ENCODE results near the gene PYGL.
A peak's percentile ranks its signal among the peaks of the same experiment; 100 is the strongest.
"Not testable (repeated sequence)": the region's sequence is repeated elsewhere in the genome, so short reads cannot be mapped to it uniquely, and the experiment has no call there.

PYGL gene

DNA sequence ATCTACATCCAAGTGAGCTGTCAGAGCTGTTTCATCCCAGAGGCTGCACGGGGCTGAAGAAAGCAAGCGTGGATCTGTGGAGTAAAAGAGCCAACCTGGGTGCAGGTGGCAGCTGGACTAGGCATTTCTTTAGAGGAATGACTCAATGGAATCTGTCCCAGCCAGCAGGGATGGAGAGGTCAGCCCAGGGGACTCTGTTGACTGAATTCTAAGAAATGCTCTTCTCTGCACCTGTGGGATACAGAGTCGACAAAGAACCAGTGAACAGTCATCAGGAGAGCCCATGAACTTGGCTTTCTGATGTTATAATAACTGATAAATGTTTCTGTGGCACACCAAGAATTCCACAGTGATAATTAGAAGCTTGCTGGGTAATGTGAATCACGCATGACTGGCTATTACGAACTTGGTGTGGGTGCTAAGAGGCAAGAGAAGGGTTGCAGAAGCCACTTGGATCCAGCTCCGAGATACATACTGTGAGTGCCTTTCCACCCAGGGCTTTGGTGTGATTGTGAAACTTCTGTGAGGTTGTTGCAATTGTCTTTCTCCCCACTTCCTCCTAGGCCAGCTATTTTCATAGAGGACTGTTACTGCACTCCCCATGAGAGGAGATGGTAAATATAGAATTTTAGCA, 16.2 kb downstream of the PYGL start:
- DNase-seq (ENCODE audit: low spot score) (peak; percentile 28), FAIRE-seq (no peak)

GRCh38 chr14:50926851-50927386, 17.4 kb downstream of the PYGL start:
- DNase-seq (ENCODE audit: low spot score) (no peak), FAIRE-seq (no peak)

- no peak for DNase-seq (ENCODE audit: low spot score)
- FAIRE-seq: no peak
These were observed 19.4 kb downstream of the PYGL start for GRCh38 chr14:50924843-50925242.

- FAIRE-seq: no peak
These were observed 20.0 kb downstream of the PYGL start for GRCh38 chr14:50924236-50924635.

DNA sequence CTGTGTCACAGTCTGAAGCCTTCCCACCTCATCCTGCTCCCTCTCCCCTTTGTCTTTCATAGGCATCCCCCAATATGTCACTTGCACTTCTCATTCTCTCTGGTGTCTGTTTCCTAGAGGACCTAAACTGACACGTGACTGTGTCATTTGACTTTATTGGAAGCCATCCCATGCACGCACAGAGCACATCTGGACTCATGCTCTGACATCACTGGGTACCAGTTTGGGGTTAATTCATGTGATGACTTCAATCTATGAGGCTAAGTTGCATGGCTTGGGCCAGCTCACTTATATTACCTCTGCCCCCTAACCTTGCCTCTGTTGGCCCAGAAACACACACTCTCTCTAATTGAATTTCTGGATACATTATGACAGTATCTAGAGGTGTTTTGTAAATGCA, 21.5 kb downstream of the PYGL start:
- FAIRE-seq (no peak), DNase-seq (ENCODE audit: low spot score) (no peak)

More at GRCh38 chr14:50924236-50924635, 20.0 kb downstream of the PYGL start:
- no peak for DNase-seq (ENCODE audit: low spot score)

- DNase-seq (ENCODE audit: low spot score): peak; percentile 46
These were observed 23.6 kb downstream of the PYGL start for GRCh38 chr14:50920482-50921230.

DNA sequence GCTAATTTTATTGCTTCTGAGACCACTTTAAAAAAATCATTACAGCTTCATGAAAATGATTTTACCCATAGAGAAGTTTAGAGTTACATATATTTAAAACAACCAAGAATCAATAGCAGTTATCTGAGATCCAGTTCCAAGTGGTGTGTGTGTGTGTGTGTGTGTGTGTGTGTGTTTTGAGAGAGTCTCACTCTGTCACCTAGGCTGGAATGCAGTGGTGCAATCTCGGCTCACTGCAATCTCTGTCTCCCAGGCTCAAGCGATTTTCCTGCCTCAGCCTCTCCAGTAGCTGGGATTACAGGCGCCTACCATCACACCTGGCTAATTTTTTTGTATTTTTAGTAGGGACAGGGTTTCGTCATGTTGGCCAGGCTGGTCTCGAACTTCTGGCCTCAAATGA, 24.8 kb downstream of the PYGL start:
- DNase-seq (ENCODE audit: low spot score); FAIRE-seq: not testable (repeated sequence)

More at GRCh38 chr14:50920482-50921230, 23.6 kb downstream of the PYGL start:
- FAIRE-seq: no peak

- FAIRE-seq: no peak
These were observed 26.8 kb downstream of the PYGL start for GRCh38 chr14:50917449-50917848.

DNA sequence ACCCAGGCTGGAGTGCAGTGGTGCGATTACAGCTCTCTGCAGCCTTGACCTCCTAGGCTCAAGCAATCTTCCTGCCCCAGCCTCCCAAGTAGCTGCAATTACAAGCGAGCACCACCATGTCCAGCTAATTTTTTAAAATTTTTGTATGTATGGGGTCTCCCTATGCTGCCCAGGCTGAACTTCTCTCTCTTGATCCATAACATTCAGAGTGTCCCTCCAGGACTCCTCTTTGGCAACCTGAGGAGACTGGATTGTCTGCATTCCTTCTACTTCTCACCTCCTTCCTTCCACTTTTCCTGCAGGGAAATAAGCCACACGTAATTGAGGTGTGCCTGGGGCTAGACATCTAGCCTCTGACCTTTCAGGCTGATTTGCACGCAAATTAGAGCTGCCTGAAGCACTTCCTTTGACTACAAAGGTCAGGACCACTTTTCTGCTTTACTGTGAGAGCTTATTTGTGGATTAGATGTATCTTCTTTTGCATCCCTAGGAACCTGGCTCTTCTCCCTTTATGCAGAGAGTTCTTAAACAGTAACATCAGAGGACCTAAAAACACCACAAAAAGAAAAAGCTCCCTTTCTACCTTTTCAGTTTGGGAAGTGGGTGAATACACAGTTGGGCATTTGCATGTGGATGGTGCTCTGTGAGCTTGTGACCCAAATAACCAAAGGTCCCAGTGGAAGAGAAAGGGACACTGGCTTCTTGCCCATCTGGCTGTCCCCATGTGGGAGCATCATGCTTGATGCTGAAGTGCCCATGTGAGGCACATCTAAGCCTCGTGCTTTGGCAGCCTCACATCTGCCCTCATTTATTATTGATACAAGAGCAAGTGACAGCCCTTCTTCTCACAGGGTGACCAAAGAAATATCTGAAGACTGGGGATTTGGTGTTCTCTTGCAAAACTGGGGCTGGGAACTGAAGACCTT, 33.5 kb downstream of the PYGL start:
- FAIRE-seq: no peak

More at GRCh38 chr14:50917449-50917848, 26.8 kb downstream of the PYGL start:
- no peak for DNase-seq (ENCODE audit: low spot score)

GRCh38 chr14:50906326-50907065, 37.8 kb downstream of the PYGL start:
- FAIRE-seq: no peak
- no peak for DNase-seq (ENCODE audit: low spot score)

More for the DNA sequence above, 33.5 kb downstream of the PYGL start:
- DNase-seq (ENCODE audit: low spot score): no peak

- DNase-seq (ENCODE audit: low spot score): no peak
- FAIRE-seq: no peak
These were observed 39.6 kb downstream of the PYGL start for GRCh38 chr14:50904719-50905118.

GRCh38 chr14:50901361-50901760, 42.9 kb downstream of the PYGL start:
- no peak for FAIRE-seq
- DNase-seq (ENCODE audit: low spot score): no peak

DNA sequence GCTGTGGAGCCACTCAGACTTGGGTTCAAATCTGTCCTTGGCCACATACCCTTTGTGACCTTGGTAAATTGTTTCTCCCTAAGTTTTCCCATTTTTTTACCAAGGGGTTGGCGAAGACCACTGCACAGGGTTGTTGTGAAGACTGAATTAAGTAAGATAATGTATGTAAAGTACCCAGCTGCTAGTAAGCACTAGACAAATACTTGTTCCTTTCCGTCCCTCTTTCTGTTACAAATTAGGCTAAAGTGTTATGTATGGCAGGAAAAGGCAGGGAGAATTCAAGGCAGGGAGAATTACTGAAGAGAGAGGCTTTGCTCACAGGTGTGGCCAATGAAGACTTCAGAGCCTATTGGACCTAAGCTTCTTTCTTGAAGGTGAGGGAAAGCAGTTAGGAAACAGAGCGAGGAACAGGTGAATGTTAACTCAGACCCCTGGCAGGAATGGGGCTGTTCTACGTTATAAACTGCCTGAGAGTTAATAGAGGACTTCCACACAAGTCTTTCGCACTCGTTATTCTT, 46.6 kb downstream of the PYGL start:
- FAIRE-seq: no peak
- no peak for DNase-seq (ENCODE audit: low spot score)

DNA sequence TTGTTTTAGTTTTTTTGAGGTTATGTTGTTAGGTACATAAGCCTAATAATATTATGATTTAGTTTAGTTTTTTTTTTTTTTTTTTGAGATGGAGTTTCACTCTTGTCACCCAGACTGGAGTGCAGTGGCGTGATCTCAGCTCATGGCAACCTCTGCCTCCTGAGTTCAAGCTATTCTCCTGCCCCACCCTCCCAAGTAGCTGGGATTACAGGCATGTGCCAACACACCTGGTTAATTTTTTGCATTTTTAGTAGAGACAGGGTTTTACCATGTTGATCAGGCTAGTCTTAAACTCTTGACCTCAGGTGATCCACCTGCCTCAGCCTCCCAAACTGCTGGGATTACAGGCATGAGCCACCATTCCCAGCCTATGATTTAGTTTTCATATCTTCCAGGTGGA, 47.3 kb downstream of the PYGL start:
- FAIRE-seq; DNase-seq (ENCODE audit: low spot score): not testable (repeated sequence)

DNA sequence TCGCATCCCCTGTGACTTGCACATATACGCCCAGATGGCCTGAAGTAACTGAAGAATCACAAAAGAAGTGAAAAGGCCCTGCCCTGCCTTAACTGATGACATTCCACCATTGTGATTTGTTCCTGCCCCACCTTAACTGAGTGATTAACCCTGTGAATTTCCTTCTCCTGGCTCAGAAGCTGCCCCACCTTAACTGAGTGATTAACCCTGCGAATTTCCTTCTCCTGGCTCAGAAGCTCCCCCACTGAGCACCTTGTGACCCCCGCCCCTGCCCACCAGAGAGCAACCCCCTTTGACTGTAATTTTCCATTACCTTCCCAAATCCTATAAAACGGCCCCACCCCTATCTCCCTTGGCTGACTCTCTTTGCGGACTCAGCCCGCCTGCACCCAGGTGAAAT, 47.9 kb downstream of the PYGL start:
- FAIRE-seq; DNase-seq (ENCODE audit: low spot score): not testable (repeated sequence)

DNA sequence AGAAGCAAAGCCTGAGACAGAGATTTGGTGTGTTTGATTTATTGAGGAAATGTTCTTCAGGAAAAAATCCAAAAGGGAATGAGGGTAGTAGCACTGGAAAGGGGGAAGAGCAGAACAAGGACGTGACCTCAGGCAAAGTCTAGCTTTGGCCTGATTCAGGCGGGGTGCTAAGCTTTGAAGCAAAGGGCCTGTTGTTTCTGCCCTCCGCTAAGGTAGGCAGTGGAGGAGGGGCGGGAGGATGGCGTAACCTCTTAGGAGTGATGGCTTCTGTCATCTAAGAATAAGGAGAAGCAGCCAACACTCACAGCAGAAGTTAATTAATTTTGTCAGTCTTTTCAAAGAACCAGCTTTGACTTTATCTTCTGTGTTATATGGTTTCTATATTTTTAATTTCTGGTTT, 52.0 kb downstream of the PYGL start:
- DNase-seq (ENCODE audit: low spot score) (no peak), FAIRE-seq (no peak)

DNA sequence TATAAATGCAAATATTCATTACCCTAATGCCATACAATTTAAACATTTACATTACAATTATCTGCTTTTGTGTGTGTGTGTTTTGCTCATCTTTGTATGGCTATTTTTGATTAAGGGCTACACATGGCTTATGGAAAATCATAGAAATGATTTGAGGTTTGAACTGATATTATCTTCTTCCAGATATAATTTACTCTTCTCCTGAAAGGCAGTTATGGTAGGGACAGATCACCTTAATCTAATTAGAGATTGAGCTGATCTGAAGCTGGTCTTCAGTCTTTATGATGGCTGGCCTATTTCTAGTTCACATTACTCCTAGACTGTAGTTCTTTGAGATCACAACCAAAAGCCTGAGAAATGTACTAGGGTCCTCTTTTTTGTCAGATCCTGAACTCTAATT, 56.8 kb downstream of the PYGL start:
- FAIRE-seq (no peak), DNase-seq (ENCODE audit: low spot score) (no peak)

- DNase-seq (ENCODE audit: low spot score) (no peak), FAIRE-seq (no peak)
These were observed 60.5 kb downstream of the PYGL start for GRCh38 chr14:50883827-50884197.

DNA sequence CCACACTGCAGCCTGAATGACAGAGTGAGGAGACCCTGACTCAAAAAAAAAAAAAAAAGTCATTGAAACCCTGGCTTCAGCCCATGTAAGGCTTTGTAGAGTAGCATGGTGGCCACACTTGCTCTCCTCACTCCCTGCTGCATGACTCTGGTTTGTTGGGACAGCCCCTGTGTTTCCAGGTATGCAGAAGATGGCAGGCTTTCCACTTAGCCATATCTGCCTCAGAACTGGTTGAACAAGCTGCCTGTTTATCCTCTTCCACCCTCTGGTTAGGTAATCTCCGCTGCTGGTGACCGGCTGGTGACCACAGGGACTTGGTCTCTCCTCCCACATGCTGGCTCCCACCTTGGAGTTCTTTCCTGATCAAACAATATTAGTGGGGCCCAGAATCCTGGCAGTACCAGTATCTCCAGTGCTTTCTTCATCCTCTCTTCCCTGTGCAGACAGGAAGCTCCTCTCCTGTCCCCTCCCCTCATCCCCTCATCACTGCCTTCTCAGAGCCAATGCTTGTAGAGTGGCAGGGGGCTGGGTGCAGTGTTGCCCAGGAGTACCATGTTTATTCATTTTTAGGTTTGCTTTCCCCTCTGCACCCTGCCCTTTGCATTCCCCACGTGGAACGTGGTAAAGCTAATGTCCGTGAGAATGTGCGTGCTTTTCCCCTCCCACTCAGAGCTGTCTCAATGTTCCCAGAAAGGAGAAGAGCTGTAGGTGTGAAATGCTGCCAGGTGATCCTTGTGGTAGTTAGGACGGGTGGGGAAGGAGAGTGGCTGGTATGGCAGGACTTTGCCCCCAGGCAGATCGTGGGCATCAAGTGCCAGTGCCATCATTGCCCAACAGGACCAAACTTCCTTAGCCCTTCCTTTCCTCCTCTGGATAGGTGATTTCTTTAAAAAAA, 61.1 kb downstream of the PYGL start:
- FAIRE-seq (no peak), DNase-seq (ENCODE audit: low spot score) (no peak)
